Activated T-cell treated with anti-CD3 and anti-CD28 coated beads, Interleukin-2, amount 50 U/mL, for 1 hour (primary cell): Measurements from ENCODE around the gene VIP.
"Not testable (repeated sequence)": the region's sequence is repeated elsewhere in the genome, so short reads cannot be mapped to it uniquely, and the experiment has no call there.

Experiments
- DNase-seq: peaks from one replicate; pipeline ENCODE4 v3.0.0-alpha.2; 2020

The VIP gene

DNA sequence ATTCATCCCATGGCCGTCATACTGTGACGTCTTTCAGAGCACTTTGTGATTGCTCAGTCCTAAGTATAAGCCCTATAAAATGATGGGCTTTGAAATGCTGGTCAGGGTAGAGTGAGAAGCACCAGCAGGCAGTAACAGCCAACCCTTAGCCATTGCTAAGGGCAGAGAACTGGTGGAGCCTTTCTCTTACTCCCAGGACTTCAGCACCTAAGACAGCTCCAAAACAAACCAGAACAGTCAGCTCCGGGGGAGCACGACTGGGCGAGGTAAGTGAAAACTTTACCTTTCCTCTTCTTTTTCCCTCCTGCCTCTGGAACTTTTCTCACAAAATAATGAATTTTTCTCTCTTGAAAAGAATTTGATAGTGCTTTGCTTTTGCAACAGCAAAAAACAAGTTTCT is at the start of gene VIP:
TSS of gene VIP (plus strand) at position 104 of the 400 bp plus-strand sequence. CDS start 1,381 bp downstream, outside the sequence.
- DNase-seq, result no peak

DNA sequence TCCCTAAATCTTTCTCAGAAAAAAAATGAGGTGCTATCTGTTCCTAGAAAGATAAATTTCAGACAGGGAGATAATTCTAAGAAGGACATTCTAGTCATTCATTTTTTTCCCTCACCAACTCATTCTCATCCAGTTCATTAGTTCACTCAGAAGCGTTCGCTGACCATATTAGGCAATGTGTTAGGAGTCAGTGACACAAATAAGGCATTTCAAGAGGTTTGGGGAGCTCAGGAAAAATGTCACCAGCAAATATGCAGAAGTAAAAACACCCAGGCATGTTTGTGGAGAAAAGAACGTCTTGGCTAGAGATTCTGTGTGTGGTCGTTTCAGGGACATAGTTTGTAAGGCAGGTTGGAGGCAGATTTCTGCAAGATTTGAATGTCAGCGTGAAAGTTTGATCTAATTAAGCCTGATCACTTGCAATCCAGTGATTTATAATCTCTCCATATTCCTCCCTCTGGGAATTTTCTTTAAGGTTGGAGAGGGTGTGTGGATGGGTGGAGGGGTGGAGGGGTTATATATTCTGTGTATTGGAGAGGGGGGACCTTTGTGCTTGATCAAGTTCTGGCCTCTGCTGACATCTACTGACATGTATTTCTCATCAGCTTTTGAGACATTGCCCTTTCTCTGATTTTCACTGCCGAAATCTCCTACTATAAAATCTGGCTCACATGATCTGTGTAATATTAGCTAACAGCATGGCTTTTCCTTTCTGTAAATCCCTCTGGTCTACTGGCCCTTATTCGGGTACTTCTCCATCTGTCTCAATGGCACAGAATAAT is 49.3 kb upstream of the VIP start:
- no peak for DNase-seq

DNA sequence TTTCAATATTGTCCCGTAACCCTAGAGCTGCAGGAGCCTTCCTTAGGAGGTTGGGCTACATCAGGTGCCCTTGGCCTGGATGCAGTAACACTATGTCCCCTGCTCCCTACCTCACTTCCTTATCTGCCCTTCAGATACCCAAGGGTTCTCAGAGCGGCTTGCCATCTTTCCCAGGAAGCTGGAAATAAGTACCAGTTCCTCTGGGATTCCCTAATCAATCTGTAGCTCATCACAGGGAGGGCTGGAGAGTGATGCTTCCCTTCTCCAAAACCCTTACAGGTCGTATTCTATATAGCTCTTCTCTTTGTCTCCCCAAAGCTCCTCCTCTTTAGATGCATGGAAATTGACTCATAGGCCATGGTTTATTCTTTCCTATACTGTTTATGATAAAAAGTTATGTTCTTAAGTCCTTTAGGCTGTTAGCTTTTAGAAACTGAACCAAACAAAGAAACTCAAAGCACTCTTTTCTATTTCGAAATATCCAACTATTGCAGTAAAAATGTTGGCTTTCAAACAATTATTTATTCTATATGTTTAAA is 48.7 kb upstream of the VIP start:
- DNase-seq, result no peak

DNA sequence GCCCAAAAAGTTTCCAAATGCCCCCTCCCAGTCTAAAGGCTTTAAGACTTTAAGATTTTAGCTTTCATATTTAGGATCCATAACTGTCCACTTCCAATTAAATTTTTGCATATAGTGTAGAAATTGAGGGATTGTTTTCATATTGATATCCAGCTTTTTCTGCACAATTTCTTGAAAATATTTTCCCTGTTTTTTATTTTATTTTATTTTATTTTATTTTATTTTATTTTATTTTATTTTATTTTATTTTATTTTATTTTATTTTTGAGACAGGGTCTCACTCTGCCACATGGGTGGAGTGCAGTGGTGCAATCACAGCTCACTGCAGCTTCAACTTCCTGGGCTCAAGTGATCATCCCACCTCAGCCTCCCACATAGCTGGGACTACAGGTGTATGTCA is 46.8 kb upstream of the VIP start:
- DNase-seq, result not testable (repeated sequence)

DNA sequence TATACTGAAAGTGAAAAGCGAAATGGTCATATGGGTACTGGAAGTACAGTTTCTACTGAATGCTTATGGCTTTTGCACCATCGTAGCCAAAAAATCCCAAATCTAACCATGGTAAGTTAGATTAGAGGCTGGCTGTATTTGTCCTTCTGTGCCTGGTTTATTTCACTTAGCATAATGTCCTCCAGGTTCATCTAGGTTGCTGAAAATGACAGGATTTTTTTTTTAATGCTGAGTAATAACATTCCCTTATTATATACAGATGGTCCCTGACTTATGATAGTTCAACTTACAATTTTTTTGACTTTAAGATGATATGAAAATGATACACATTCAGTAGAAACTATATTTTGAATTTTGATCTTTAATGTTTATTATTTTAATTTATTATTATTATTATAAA is 45.3 kb upstream of the VIP start:
- DNase-seq, result no peak

DNA sequence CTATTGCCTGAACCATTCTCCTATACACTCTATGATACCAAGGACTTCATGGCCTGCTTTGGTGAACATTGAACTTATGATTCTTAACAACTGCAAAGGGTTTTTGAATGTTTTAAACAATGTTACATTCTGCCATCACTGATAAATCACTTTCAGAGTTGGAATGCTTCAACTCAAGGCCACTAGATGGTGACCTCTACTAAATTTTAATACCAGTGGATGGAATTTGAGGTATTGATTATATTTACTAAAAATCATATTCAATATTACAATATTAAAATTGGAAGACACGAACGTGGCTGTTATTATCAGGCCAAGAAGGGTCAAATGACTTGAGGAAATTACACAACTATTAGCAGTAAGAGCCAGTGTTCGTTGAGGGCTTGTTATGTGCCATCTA is 34.3 kb upstream of the VIP start:
- no peak for DNase-seq

DNA sequence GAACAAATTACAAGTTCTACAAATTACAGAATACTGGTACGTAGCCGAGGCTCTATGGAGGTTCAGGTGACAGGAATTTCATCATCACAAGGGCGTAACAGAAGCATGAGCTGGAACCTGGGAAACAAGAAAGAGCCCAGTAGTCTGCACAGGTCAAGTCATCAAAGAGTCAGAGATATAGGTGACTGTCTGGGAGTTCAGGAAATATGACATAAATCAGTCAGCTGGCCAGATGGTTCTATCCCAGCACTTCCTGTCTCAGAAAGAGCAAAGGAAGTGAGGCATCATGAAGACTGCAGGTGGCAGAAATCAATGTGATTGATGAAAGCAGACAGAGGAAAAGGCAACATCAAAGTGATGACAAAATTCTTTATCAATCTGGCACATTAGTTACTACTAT is 29.6 kb upstream of the VIP start:
- no peak for DNase-seq

DNA sequence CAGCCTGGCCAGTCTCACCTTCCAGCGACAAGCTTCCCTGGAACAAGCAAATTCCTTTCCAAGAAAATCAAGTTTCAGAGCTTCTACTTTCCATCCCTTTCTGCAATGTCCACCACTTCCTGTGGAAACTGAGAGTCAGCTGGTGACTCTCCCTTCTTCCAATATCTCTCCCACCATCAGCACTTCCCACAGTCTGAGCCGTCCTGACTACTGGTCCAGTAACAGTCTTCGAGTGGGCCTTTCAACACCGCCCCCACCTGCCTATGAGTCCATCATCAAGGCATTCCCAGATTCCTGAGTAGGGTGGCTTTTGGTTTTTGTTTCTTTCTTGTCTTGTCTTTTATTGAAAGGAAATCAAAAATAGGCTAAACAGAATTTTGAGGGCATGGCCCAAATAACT is 28.6 kb upstream of the VIP start:
- DNase-seq, result no peak

DNA sequence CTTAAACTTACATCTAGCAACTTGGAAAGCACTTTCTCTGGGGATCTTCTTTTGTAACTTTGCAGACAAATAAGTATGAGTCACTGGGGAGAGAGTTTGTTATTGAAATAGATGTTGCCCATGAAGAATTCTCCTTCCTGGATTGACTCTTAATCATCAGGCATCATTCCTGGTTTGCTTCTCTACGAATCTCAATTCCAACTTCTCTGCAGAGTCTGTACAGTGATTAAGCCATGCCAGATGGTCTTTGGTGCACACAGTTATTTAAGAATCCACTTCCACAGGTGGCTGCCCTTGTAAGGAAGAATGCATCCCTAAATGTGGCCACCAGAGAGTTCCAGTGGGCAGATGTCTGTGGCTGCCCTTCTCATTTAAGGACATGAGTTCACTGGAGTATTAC is 27.2 kb upstream of the VIP start:
- DNase-seq, result no peak

DNA sequence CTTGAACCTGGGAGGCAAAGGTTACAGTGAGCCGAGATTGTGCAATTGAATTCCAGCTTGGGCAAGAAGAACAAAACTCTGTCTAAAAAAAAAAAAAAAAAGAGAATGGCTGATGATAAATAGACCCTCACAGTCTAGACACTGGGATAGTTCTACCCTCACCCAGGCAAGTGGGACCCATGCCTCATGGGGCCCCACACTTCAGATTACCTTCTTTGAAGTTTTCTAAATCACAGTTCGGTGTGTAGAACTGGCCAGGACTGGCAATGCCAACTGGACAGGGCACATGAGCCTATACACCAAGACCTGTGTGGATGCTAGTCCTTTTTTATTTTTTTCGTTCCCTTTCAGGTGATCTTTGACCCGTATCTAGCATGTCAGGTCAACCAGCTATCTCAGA is 24.3 kb upstream of the VIP start:
- DNase-seq, result no peak

DNA sequence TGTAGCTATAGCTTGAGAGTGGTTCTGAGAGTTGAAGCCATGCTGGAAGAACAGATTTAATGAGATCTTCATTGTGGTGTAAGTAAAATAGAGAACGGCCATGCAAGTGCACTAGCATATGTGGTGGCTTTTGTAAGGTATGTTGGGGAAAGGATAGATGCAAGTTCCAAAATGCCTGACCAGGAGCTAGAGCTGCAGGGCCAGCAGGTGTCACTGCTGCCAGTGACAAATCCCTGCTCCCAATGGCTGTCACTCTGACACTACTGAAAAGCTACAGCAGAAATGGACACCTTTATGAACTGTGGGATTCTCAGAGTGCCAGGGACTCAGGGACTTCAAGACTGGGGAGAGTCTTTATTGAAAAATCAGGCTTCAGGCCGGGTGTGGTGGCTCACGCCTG is 23.1 kb upstream of the VIP start:
- DNase-seq, result no peak

DNA sequence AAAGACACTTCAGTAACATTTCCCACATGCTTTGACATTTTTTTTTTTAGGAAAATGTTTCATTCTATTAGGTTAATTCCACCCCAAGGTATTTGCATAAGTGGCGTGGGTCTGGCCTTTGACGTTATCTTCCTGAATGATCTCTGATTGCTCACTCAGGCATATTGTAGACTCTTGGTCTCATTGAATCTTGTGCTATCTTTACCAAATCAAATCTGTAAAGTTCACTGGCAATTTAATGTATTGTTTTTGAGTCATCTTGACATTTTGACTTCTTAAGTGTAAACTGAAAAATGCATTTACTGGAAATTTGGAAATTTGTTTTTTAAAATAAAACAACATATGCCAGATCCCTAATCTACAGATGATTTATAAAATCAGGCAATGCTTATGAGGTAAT is 16.0 kb upstream of the VIP start:
- no peak for DNase-seq

DNA sequence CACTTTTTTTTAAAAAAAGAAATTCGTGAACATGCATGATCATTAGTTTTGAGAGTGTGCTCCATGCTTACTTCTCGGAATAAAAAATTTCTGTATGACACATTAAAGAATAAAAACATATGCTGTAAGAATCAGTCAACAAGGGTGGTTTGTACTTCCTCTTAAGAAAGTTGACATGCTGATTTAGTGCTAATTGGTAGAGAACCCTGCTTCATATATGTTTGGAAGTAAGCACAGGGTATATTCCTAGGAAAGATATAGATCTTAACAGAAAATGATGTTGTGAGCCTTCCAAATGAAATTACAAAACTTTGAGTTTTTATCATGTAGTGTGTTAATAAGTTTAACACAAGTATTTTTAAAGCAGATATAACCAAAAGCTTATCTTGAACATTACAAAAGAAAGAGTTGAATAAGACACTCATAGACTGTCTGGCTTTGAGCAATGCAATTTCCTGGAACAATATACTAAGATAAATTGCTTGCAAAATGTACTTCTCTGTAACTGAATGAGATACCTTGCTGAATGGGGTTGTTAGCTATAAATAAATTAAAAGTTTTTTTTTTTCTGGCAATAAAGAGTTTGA is 13.8 kb upstream of the VIP start:
- no peak for DNase-seq

DNA sequence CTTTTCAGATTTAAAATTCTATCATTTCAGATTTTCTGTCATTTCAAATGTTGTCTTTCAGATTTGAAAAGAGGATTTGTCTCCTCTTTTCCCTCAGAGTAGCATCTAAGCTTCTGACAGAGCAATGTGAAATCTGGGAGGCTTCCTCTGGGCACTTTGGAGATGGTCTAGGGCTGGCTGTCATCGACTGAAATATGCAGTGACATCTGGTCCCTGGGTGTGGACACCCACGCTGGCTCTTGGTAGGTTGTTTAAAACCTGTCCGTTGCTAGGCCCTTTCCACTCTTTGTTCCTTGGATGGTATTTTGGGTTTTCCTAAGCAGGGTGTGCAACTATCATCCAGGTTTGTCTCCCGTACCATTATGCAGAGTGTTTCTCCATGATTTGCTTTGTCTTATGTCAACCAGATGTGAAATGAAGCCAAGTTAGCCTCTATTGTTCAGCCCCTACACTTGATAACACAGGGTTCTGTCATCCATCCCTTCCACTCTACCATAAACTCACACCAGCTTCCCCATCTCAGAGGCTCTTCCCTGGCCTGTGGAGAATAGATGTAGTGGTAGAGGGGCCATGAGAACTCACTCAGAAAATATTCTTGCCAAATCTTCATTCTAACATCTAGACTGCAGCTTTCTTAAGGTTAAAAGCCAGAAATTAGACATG is 5.0 kb upstream of the VIP start:
- no peak for DNase-seq

DNA sequence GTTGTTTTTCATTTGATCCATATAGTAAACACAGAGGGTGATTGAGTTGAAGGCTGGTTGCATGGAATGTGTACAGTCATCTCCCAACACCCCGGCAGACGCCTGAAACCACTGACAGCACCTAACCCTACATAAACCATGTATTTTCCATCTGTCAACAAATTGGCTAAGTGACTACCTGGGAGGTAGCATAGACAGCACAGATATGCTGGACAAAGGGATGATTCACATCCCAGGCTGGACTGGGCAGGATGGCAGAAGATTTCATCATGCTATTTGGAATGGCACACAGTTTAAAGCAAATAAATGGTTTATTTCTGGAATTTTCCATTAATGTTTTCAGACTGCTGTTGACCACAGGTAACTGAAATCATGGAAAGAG is 4.4 kb upstream of the VIP start:
- DNase-seq, result no peak

DNA sequence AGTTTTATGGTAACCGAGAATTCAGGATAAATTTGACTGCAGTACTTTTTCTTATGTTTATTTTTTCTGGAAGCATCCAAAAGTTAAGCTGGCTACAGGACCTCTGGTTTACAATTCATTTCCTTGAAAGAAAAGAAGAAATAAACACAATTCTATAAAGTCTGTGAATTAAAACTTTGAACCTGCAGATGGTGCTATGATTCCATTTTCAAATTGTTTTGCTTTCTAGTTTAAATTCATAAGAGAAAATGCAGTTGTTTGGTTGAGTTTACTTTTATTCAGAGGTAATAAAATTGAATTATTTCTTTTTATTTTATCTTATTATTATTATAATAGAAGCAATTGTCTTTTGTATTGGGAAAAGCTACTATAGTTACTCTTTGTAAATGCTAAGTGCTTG is 1.8 kb upstream of the VIP start:
- no peak for DNase-seq

DNA sequence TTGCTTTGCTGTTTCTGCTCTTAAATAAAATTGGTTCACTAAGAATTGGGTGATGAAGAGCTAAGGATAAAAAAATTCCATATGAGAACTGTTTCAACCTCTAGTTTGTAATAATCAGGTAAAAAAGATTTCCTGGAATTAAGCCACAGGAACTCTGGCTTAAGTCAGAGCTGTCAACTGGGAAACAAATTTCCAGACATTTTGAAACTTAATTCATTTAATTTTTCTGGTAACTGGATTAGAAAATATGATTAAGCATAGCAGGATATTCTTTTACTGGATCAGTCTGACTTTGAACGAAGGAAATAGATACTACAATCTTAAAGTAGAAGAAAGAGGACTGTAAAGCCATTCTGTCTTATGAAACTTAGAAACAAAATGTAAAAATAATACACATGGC is 1.3 kb upstream of the VIP start:
- no peak for DNase-seq

DNA sequence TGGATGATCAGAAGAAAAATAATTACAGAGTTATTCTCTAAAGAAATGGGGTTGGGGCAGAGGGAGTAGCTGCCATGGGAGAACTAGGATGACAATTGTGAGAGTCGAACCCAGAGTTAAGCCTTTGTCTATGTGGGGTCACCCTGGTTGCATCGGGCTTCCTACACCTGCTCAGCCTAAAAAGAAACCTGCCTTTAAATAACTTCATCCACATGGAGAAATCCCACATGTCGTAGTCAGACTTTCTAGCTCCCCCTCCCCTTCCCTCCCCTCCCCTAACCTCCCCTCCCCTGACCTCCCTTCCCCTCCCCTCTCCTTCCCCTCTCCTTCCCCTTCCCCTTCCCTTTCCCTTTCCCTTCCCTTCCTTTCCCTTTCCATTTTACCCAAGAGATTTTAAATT is 14.7 kb downstream of the VIP start:
- no peak for DNase-seq

DNA sequence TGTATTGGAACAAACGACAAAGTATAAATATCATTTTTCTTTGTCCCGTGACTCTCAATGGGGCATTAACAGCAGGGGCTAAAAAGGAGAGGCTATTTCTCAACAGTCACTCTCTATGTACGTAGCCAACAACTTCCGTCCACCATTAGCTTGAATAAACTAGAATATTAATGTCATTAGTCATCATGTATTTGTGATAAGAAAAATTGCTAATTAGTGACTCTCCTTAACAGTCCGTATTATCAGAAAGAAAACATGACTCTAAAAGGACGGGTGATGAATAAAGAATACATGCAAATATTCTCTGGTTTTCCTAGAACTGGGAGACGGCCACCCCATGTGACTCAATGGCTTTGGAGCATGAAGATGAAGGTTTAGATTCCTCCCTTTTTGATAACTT is 18.6 kb downstream of the VIP start:
- DNase-seq, result no peak

DNA sequence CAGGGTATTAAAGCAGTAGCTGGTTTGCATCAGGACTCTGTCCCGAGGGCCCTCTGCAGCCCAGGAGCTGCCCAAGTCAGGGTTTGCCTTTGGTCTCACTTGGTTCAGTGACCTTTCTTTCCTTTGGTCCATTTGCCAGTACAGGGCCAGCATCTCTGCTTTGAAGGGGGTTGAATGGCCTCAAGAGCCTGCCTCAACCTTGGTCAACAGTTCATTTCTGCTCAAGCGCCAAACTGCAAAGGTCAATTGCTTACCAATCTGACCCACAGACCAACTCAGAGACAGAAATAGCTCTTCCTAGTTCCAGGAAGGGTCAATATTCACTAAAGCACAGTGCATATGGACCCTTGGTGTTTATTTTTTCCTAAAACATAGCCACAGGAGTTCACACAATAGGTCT is 19.4 kb downstream of the VIP start:
- no peak for DNase-seq

DNA sequence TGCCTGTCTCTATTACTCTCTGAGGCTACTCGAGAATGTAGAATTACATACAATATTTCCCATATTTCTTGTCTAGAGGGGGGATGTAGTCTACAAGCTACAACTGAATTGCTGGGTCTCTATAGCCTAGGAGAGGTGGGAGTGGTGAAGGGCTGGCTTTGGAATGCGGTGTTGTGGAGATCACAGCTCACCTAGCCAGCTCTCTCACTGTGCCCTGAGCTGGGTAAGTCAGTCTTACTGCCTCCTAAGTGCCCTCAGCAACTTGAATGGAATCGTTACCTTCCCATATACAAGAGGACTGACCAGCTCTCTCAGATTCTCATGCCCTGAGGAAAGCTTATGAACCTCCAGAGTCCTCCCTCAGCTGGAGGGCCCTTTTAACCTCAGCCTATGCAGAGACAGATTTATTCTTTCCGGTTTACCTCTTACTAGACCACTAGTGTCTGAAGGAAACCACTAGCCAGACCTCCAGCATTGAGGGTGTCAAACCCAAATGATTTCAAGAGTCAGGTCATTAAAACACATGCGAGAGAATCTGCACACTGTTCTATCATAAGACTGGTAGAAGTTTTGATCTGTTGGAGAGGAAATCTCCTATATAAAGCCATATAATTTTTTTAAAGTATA is 20.6 kb downstream of the VIP start:
- DNase-seq, result no peak

DNA sequence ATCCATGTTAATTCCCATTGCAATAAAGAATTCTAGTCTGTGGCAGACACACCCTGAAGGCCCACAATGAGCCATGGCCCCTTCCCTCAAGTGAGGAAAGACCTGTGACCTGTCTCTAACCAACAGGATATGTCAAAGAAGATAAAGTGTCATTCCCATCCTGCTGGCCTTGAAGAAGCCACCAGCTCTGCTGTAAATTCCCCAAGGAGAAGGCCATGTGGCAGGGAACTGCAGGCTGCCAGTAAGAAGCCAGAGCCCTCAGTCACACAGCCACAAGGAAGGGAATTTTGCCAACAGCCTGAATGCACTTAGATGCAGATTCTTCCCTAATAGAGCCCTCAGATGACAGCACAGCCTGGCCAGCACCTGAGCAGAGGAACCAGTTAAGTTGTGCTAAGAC is 24.8 kb downstream of the VIP start:
- no peak for DNase-seq

DNA sequence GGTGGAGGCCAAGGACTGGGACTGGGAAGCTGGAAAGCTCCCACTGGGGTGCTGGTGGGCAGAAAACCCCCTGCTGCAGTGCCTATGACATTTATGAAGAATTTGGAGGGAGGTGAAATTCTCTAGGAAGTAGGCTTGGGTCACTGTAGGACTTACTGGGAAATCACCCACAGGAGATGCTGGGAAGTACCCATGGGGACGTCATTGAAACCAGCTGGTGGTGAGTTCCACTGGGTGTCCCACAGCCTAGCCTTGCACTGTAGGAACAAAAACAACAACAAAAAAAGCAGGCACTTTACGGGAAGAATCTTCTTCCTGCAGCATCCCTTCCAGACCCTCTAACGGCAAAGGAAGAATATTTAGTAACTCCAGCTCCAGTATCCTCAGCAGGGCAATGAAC is 26.2 kb downstream of the VIP start:
- no peak for DNase-seq
